ENCODE data around the gene C10orf62.

GRCh38 chr10:97587183-97587582, 2.3 kb upstream of the C10orf62 start:
- TF ChIP-seq, protein P1, sequence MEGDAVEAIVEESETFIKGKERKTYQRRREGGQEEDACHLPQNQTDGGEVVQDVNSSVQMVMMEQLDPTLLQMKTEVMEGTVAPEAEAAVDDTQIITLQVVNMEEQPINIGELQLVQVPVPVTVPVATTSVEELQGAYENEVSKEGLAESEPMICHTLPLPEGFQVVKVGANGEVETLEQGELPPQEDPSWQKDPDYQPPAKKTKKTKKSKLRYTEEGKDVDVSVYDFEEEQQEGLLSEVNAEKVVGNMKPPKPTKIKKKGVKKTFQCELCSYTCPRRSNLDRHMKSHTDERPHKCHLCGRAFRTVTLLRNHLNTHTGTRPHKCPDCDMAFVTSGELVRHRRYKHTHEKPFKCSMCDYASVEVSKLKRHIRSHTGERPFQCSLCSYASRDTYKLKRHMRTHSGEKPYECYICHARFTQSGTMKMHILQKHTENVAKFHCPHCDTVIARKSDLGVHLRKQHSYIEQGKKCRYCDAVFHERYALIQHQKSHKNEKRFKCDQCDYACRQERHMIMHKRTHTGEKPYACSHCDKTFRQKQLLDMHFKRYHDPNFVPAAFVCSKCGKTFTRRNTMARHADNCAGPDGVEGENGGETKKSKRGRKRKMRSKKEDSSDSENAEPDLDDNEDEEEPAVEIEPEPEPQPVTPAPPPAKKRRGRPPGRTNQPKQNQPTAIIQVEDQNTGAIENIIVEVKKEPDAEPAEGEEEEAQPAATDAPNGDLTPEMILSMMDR (IDR thresholded peaks at IDR 0.05) = no peak
- TF ChIP-seq POLR2AphosphoS5 (IDR thresholded peaks at IDR 0.05) = no peak
- TF ChIP-seq POLR2A (IDR thresholded peaks at IDR 0.05) = no peak

Data from stomach (tissue), 4 donors.